ENCODE data around the gene NRP1. TPM values are rescaled to one million over a fixed set of nuclear protein-coding genes. Genes with fewer than 3 reads are reported as not detected.
A peak's percentile ranks its signal among the peaks of the same experiment; 100 is the strongest.

Gene NRP1
- total RNA-seq (2021; fragmentation: NEBNext Ultra II Directional; extraction: Animal tissue kit (Norgen Biotek cat#: 25700)) (2.1 TPM in 2 replicates), polyA plus RNA-seq (2011; rRNA removed) (1.2 TPM in 2 replicates), polyA minus RNA-seq (2011; rRNA and poly(A)+ RNA removed) (2.7 and 3.0 TPM in 2 replicates)
- 1.6 TPM for polyA plus RNA-seq (2011; cell fraction: cytosol; rRNA removed)
- 2.5 TPM for polyA plus RNA-seq (2011; cell fraction: nucleus; rRNA removed)
- 1.7 to 4.5 TPM (median 3.1 TPM) in 4 replicates for polyA plus RNA-seq (2012, experiment 1 of 2)
- polyA plus RNA-seq (2012, experiment 2 of 2), result 1.0 TPM
- 3.4 TPM for polyA plus RNA-seq (2013, experiment 1 of 2)
- 3.5 TPM for polyA plus RNA-seq (2013, experiment 2 of 2)
- polyA minus RNA-seq (2011; cell fraction: cytosol; rRNA and poly(A)+ RNA removed), result 4.5 TPM
- 4.5 TPM for polyA minus RNA-seq (2011; cell fraction: nucleus; rRNA and poly(A)+ RNA removed)
- long read RNA-seq, experiment 1, partial matches to known transcripts, result 1 of 4 reads
- long read RNA-seq, experiment 1, other reads (novel, unspliced or antisense), result 3 of 4 reads
- long read RNA-seq, experiment 2, result 0 reads

DNA sequence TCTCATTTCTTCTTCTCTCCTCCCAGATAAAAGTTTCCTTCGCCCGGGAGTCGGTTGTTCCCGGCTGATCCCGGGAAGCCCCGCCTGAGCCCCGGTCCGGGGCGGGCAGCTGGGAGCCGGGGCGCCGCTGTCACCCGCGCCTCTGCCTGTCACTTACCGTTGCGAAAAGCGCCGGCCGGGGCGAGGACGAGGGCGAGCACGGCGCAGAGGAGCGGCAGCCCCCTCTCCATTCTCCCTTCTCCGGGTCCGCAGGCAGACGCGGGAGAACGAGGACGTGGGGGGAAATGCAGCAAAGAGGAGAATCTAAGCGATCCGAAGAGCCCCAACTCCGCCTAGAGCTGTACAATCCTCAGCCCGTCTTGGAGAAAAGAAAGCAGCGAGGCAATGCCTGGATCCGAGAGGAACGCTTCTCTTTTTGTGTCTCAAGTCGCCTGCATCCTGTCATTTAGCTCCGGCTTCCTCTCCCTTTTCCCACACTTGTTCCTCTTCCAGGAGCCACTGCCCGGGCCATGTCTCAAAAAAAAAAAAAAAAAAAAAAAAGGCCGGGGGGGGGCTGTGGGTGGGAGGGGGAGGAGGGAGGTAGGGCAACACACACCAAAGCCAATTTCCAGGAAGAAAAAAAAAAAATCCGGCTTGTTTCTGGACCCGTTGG, at the start of gene NRP1:
TSS of gene NRP1 (minus strand) at position 515 of the 652 bp plus-strand sequence. CDS start at position 230, 285 bp downstream.
- H3K4me3 ChIP-seq (ENCODE audit: extremely low read depth in 1 of 4, insufficient read depth in 2 of 4, low read depth in 3 of 4, low read length in 4 of 4), result peak within 1 kb of the TSS; percentile 63 to 85 (median 76)
- peaks cover 2 to 13% (median 4%) of the 10 kb centered on the region in 4 experiments; a peak in 6 of 7 replicates for H3K4me1 ChIP-seq (replicated peaks in 1 of 4; ENCODE audit: control insufficient read depth in 3 of 4, insufficient read depth in 4 of 4, low read length in 3 of 4)
- no peak within 1 kb of the TSS for H2BK120ac ChIP-seq (replicated peaks; ENCODE audit: low read depth, low read length)
- H4K20me1 ChIP-seq (replicated peaks in 1 of 2; ENCODE audit: control insufficient read depth in 1 of 2, insufficient read depth in 2 of 2, low read length in 2 of 2), result no peaks in the 10 kb centered on the region
- H3K4me2 ChIP-seq (ENCODE audit: insufficient read depth in 1 of 2, low read depth in 2 of 2, low read length in 2 of 2), result peak within 1 kb of the TSS; percentile 94 to 100
- peaks cover 0 to 3% (median 0%) of the 10 kb centered on the region in 4 experiments; a peak in 1 of 8 replicates for H3K36me3 ChIP-seq (ENCODE audit: control insufficient read depth in 2 of 4, insufficient read depth in 4 of 4, low read length in 3 of 4)
- DNase-seq (ENCODE audit: low read depth in 1 of 2, low spot score in 2 of 2) (peak in 1 of 2 experiments; percentile 64), FAIRE-seq (no peak)
- peak within 1 kb of the TSS; percentile 63; the same call in 1 of the 2 replicates for H3K18ac ChIP-seq (ENCODE audit: extremely low read depth, low read length)
- H3K79me2 ChIP-seq (ENCODE audit: control insufficient read depth in 1 of 2, insufficient read depth in 2 of 2, low read length in 2 of 2), result no peaks in the 10 kb centered on the region
- H3K27me3 ChIP-seq (replicated peaks in 1 of 4; ENCODE audit: control insufficient read depth in 3 of 4, extremely low read depth in 1 of 4, insufficient read depth in 3 of 4, low read length in 3 of 4), result peaks cover 8 to 56% (median 36%) of the 10 kb centered on the region in 4 experiments
- no peak within 1 kb of the TSS for H2AK5ac ChIP-seq (ENCODE audit: low read depth, low read length)
- 1% methylated on average over 10 of the region's 44 CpGs; no CpG with 5 or more reads in 1 of the 2 experiments for WGBS, 2 experiments (ENCODE audit: extremely low coverage in 1 of 2, insufficient coverage in 1 of 2, insufficient read length in 1 of 2, insufficient replicate concordance in 2 of 2, low coverage in 1 of 2, low lambda C conversion rate in 2 of 2, missing lambda C conversion rate in 1 of 2)
- H3K4ac ChIP-seq (replicated peaks; ENCODE audit: insufficient read length, low read depth, low read length), result no peak within 1 kb of the TSS
- H3K23me2 ChIP-seq (ENCODE audit: low read depth, low read length), result peaks cover 23% of the 10 kb centered on the region
- no peak within 1 kb of the TSS for H4K8ac ChIP-seq (ENCODE audit: extremely low read depth, insufficient read depth, low read length)
- no peak within 1 kb of the TSS for H3K27ac ChIP-seq (ENCODE audit: low read depth, low read length)
- CTCF ChIA-PET (ENCODE audit: partially characterized antibody), result interaction anchor here (0.6 to 1.6 kb wide), 4 partner anchors 29 to 226 kb away, joined by 3 read pairs; no protein-coding TSS in a partner anchor
- no peak within 1 kb of the TSS for H2BK15ac ChIP-seq (ENCODE audit: low read length)
- no peaks in the 10 kb centered on the region for H3K79me1 ChIP-seq (ENCODE audit: low read depth, low read length)
- H3K14ac ChIP-seq (ENCODE audit: insufficient read length), result no peak within 1 kb of the TSS
- H2BK12ac ChIP-seq (ENCODE audit: low read depth, low read length), result no peak within 1 kb of the TSS; the same call in 1 of the 2 replicates
- no peak within 1 kb of the TSS for H2BK5ac ChIP-seq (ENCODE audit: low read depth, low read length)
- no peak within 1 kb of the TSS for H4K5ac ChIP-seq (ENCODE audit: insufficient read length, low read depth, low read length)
- H3K9ac ChIP-seq (replicated peaks in 1 of 4; ENCODE audit: extremely low read depth in 1 of 4, low read depth in 3 of 4, low read length in 3 of 4), result no peak within 1 kb of the TSS; a peak in 1 of 7 replicates
- POLR2A ChIA-PET (ENCODE audit: partially characterized antibody), result no interaction called here
- H4K91ac ChIP-seq (replicated peaks; ENCODE audit: insufficient read length, low read length), result no peak within 1 kb of the TSS
- no peak within 1 kb of the TSS for H3K56ac ChIP-seq (replicated peaks; ENCODE audit: insufficient read length, low read depth, low read length)
- H3K9me3 ChIP-seq (ENCODE audit: insufficient read depth in 2 of 2, low read depth in 1 of 2, low read length in 1 of 2), result no peaks in the 10 kb centered on the region
- H2AFZ ChIP-seq (ENCODE audit: low read length), result peak within 1 kb of the TSS; percentile 55; the same call in 1 of the 2 replicates
- no peak within 1 kb of the TSS for H2BK20ac ChIP-seq (ENCODE audit: low read length)
- no peak within 1 kb of the TSS for H3K23ac ChIP-seq (ENCODE audit: insufficient read length)
- TF ChIP-seq GABPA (IDR thresholded peaks at IDR 0.05; ENCODE audit: borderline replicate concordance, insufficient read depth, low read length), result no peak
- no peak for TF ChIP-seq SP4 (IDR thresholded peaks at IDR 0.05; ENCODE audit: low read length)
- TF ChIP-seq CHD2 (IDR thresholded peaks at IDR 0.05; ENCODE audit: low read length), result no peak
- TF ChIP-seq, protein P1, sequence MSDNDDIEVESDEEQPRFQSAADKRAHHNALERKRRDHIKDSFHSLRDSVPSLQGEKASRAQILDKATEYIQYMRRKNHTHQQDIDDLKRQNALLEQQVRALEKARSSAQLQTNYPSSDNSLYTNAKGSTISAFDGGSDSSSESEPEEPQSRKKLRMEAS (IDR thresholded peaks at IDR 0.05), result 0 out of 2 replicates have a peak, but pooled peaks have one; percentile 31
- TF ChIP-seq, protein P2, sequence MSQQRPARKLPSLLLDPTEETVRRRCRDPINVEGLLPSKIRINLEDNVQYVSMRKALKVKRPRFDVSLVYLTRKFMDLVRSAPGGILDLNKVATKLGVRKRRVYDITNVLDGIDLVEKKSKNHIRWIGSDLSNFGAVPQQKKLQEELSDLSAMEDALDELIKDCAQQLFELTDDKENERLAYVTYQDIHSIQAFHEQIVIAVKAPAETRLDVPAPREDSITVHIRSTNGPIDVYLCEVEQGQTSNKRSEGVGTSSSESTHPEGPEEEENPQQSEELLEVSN (IDR thresholded peaks at IDR 0.05), result no peak
- peak; percentile 11 for TF ChIP-seq EZH2 (IDR thresholded peaks at IDR 0.05; ENCODE audit: low read depth, low read length, severe bottlenecking)
- TF ChIP-seq BRCA1 (IDR thresholded peaks at IDR 0.05; ENCODE audit: low read depth, low read length), result no peak
- TF ChIP-seq RBBP5 (IDR thresholded peaks at IDR 0.05; ENCODE audit: borderline replicate concordance, low read depth, low read length), result no peak
- TF ChIP-seq SIN3A (conservative IDR thresholded peaks at IDR 0.05 in 1 of 2, IDR thresholded peaks at IDR 0.05 in 1 of 2; ENCODE audit: low read depth in 1 of 2, low read length in 2 of 2), result peak in 1 of 2 experiments; percentile 66; a peak in 2 of 4 replicates
